Hindlimb muscle (tissue), 1 donor: ENCODE data around the gene HSPA6. TPM values are rescaled to one million over a fixed set of nuclear protein-coding genes. Genes with fewer than 3 reads are reported as not detected.
A peak's percentile ranks its signal among the peaks of the same experiment; 100 is the strongest.
"Not testable (repeated sequence)": the region's sequence is repeated elsewhere in the genome, so short reads cannot be mapped to it uniquely, and the experiment has no call there.

Experiments used
- DNase-seq: peaks from one replicate; pipeline ENCODE4 v3.0.0-alpha.2; 2013
- polyA plus RNA-seq: library from polyadenylated mRNA; unstranded; fragments of 120-200 nt; gene quantifications from one replicate; pipeline ENCODE4 v1.2.1, GENCODE V29; 2013; ENCODE audit not compliant: insufficient read length

The HSPA6 gene
- polyA plus RNA-seq, result 0.67 TPM

DNA sequence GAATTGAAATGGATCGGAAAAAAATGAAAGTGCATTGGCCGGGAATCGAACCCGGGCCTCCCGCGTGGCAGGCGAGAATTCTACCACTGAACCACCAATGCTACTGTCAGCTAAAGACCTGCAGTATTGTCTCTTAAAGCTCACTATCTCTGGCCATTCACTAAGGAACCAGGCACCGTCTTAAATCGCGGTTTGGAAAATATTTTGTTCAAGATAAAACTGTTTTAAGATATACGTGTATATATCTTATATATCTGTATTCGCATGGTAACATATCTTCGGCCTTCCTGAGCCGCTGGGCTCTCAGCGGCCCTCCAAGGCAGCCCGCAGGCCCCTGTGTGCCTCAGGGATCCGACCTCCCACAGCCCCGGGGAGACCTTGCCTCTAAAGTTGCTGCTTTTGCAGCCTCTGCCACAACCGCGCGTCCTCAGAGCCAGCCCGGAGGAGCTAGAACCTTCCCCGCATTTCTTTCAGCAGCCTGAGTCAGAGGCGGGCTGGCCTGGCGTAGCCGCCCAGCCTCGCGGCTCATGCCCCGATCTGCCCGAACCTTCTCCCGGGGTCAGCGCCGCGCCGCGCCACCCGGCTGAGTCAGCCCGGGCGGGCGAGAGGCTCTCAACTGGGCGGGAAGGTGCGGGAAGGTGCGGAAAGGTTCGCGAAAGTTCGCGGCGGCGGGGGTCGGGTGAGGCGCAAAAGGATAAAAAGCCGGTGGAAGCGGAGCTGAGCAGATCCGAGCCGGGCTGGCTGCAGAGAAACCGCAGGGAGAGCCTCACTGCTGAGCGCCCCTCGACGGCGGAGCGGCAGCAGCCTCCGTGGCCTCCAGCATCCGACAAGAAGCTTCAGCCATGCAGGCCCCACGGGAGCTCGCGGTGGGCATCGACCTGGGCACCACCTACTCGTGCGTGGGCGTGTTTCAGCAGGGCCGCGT, at the start of gene HSPA6:
Gene HSPA6 (plus strand): TSS at position 724 of the 925 bp plus-strand sequence. CDS start 119 bp downstream, at position 843.
- DNase-seq, result peak; percentile 83

DNA sequence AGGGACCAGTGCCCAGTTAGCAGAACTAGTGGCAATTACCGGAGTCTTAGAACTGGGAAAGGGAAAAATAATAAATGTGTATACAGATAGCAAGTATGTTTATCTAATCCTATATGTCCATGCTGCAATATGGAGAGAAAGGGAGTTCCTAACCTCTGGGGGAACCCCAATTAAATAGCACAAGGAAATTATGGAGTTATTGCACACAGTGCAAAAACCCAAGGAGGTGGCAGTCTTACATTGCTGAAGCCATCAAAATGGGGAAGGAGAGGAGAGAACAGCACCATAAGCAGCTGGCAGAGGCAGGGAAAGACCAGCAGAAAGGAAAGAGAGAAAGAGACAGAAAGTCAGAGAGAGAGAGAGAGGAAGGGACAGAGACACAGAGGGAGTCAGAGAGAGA, 46.6 kb upstream of the HSPA6 start:
- not testable (repeated sequence) for DNase-seq

DNA sequence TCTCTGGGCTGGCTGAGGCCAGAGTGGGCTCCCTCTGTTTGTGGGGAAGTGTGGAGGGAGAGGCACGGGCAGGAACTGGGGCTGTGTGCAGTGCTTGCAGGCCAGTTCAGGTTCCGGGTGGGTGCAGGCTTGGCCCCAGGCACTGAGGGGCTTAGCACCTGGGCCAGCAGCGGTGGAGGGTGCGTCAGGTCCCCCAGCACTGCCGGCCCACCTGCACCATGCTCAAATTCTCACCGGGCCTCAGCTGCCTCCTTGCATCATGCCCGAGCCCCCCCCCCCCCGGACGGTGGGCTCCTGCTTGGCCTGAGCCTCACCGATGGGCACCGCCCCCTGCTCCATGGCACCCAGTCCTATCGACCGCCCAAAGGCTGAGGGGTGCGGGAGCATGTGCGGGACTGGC, 45.4 kb upstream of the HSPA6 start:
- no peak for DNase-seq

DNA sequence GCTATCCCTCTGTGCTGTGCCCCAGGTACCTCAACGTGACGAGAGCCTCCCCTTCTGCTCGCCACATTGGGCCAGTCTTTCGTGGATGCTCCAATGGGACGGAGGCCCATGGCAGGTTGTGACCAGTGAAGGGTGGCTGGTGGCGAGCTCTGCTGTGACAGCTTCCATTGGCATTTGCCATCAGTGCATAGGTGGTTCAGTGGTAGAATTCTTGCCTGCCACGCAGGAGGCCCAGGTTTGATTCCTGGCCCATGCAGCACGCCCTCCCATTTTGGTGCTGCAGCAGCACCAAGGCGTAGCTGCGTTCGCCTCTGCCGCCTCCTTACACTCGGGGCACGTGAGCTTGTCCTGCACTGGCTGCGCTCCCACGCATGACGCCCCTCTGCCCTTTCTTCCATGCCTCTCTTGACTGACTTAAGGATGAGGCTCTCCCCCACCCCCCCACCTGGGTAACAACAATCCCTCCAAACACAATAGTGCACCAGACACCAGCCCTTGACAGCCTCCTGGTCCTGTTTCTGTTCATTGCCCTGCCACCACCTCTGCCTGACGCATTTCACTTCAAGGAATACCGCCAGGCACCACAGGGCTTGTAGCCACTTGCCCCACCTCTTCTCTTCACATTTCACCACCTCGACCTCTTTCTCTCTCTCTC, 43.8 kb upstream of the HSPA6 start:
- DNase-seq, result no peak

DNA sequence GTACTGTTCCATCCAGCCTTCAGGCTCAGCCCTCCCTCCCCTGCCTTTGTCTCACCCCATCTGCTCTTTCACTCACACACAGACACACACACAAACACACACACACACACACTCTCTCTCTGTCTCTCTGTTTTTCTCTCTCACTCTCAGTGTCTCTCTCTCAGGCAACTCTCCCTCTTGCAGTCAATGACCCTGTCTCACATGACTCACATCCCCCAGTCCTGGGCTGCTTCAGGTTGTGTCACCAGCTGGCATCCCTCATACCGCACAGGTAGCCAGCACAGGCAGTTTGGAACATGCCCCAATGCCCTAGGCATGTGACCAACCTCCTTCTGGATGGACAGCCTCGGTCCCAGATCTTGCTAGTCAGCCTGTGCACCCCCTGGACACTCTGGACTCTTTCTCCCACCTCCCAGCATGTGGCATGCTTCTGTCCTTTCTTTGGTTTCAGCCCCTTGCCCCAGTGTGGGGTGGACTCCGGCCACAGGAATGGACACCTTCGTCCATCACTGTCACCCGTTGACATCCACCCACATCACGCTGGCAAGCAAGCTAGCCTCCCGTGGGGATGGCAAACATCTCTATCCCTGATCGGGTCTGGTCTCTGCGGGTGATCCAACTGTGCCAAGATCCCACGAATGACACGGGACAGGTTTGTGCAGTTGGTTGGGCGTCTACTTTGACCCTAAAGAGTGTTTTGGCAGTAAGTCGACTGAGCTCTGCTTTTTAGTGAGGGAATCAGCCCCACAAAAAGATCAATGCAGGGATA, 42.5 kb upstream of the HSPA6 start:
- no peak for DNase-seq

DNA sequence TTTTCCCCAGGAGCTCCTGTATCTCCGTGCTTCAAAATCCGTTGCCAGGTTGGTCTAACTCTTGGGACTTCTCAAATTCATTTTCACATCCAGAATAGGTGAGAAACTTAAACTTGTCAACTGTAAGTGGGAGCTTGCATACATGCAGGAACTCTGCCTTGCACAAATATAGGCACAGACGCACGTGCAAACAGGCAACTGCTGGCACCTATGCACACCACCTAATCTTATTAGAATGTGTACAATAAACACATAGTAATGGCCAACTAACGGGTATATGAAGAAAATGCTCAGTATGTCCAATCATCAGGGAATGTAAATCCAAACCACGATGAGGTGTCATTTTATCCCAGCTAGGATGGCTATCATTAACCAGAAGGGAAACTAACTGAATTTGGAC, 41.7 kb upstream of the HSPA6 start:
- DNase-seq, result no peak

DNA sequence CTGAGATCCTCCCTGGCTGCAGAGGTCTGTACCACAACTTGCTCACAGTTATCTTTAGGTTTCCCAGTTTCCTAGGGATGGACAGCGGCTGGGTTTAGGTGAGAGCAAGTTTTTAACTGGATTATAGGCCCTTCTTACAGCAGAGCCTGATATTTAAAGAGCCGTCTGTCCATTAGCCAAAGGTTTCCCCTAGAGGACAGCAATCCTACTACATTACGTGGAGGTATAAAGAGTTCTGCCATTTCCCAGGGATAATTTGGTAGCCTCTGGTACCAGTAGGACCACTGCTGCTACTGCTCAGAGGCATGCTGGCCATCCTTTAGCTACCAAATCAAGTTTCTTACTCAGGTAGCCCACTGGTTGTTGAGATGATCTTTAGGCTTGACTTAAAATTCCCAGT, 41.0 kb upstream of the HSPA6 start:
- no peak for DNase-seq

DNA sequence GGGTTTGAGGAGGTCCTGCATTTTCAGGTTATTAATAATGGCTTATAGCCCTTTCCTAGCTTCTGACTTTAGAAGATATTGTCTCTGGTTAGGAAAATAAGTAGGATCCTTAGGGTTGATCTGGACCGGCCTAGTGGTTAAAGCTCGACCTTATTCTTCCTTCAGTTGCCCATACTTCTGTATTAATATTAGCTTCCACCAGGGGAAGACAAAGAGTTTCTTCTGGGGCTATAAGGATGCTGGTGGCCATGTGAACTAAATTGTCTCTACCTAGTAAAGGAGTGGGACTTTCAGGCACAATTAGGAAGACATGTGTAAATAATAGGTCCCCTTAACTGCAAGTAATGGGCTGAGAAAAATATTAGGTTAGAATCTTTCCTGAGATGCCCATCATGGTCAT, 39.7 kb upstream of the HSPA6 start:
- DNase-seq, result no peak

DNA sequence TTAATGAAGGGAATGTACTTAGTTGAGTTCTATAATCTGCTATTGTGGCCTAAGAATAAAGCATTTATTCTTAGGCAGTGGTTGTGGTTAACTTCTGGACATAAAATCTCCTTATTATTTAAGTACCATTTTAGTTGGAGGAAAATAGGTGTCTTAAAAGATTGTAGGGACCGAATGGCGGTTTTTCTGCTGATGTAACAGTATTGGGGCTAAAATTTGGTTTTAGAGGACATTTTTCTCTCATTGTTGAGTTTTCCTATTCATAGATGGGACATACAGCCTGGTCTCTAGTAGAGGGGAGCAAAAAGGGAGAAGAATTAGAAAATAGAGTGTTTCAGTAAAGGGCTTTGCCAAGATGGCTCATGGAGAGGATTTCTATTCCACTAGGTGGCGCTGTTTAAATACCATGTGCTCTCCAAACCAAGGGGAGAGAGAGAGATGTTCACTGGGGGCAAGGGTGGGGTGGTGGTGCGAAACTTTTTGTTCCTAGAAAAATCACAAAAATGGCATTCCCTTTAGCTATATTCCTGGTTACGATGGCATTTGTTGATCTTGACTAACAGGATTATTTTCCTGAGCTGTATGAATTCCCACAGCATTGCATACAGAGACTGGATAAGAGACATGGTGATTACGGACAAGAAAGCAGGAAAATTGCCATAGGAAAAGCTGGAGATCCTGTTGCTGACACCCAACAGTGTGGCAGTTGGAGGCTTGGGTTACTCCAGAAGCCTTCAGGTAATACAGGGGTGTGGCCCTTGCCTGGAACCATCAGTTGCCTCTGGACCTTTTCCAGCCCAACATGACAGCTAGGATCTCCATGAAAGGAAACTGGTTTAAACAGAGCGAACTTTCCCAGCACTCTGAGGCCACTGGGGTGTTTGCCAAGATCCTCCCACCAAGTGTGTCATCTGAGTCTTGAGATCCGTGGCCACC, 37.3 kb upstream of the HSPA6 start:
- no peak for DNase-seq

DNA sequence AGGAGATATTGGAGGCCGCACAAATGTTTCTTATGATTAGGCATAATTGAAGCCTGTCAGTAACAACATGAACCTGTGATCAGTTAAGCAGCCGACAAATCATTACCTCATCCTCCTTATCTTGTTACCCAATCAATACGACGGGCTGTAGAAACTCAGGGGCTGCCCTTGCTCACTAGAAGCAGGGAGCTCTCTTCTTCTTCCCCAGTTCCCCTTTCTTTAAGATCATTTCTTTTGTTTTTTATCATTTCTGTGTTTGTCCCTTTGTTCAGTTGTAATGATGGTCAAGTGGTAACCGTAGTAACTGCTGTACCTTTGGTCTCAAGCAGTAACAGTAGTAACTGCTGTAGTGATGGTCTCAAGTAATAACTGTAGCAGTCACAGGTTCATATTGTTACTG, 32.9 kb upstream of the HSPA6 start:
- no peak for DNase-seq

DNA sequence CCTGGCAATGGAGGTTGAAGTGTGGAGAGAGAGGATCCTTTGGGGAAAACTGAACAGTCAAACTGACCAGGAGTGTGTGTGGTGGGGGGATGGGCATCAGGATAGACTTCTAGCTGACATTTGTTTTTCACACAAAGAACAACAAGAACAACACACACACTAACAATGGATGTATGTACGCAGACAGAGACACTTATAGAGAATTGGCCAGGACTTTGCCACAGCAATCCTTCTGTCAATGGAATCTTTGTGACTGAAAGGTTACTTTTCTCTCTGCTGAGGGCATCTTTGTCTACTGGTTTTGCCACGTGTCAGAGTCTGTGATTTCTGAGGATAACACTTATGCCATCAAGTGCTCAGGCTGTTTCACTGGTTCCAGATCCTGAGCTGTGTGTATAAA, 31.5 kb upstream of the HSPA6 start:
- DNase-seq, result no peak

DNA sequence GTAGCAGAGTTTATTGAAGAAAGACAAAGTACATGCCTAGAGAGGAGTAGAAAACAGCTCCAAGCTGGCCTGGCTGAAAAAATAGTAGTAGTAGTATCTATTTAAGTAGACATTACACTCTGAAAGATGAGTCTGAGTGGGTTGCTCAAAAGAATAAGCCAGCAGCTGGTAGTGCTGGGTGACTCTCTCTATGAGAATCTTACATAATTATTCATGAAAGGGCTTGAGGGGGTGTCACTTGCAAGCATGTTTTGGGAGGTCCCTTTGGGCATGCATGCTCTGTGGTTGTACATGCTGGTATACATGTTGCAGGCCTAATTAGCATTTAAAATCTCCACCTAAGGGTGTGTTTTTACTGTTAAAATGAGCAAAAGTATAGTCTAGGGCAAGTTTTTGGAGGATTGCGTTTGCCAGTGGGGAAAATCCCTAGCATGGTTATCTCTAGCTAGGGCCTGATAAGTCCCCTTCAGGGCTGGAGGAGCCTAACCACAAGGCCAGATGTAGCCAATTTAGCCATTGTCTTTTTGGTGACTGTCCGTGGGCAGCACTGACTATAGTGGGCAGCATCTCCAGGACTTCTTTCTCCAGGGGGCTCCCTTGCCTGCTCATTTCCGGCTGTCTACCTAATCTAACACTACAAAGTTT, 30.1 kb upstream of the HSPA6 start:
- DNase-seq, result no peak

DNA sequence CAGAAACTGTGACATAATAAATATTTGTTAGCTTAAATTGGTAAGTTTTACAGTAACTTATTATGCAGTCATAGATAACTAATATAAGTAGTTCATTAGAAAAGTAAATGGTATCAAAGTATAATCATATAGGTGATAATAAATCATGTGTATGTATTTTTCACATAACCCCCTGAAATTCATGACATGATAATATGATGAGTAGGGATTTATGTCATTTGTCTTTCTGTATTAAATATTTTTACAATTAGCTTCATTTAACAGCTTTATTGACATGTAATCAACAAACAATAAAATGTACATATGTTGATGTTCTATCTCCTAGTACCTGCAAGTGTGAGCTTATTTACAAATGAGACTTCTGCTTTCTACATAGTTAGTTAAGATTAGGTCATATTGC, 28.9 kb upstream of the HSPA6 start:
- no peak for DNase-seq

DNA sequence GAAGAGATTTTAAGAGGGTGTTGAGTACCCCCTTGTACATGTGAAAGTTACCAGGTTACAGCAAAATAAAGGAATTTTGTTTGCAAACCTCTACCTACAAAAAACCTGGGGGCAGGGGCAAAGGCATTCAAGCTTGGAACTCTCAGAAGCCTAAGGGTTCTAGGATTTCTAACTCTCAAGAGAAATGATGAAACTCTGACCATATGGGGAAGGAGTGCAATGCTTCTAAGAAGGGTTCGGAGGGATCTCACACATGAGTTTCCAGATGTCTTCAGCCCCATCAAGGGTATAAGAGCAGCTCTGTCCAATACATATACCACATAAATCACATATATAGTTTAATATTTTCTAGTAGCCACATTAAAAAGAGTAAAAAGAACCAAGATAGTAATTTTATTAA, 26.4 kb upstream of the HSPA6 start:
- no peak for DNase-seq

DNA sequence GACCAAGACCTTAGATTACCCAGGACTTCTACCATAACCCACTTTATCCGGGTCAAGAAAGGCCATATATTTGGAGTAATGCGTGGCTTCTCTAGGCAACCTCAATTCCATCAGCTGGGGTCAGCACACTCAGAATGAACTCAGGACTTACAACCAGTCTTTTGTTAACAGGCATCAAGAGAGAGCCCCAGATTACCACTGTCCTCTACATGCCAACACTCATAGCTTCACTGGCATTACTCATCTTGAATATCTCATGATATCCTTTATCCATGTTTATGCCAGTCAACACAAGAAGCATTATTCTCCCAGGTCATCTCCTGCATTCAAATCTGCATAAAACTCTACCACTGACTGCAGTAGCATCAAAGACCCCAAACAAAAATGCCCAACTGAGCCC, 25.7 kb upstream of the HSPA6 start:
- DNase-seq, result no peak

DNA sequence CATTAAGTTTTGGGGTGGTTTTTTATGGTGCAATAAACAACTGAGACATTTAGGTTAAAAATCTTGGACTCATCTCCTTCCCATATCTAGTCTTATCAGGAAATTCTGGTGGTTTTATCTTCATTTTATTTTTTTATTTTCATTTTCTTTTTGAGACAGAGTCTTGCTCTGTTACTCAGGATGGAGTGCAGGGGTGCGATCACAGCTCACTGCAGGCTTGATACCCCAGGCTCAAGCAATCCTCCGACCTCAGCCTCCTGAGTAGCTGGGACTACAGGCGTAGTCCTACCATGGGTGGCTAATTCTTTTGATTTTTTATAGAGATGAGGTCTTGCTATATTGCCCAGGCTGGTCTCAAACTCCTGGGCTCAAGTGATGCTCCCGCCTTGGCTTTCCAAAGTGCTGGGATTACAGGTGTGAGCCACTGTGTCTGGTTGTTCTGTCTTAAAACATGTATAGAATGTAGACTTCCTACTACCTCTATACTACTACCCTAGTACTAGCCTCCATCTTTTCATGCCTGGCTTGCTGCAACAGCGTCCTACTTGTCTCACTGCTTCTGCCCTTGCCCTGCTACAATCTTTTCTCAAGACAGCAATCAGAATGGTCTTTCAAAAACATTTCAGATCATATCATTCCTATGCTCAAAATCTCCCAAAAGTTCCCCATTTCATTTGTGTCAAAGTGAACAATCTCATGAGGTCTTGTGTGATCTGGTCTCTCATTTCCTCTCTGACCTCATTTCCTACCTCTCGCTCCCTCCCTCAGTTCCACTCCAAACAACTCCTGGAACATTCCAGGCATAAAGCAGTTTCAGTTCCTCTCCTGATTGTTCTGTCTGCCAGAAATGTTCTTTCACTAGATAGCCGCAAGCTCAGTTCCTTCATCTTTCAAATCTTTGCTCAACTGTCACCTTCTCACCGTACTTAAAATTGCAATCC, 25.0 kb upstream of the HSPA6 start:
- DNase-seq, result peak; percentile 23

DNA sequence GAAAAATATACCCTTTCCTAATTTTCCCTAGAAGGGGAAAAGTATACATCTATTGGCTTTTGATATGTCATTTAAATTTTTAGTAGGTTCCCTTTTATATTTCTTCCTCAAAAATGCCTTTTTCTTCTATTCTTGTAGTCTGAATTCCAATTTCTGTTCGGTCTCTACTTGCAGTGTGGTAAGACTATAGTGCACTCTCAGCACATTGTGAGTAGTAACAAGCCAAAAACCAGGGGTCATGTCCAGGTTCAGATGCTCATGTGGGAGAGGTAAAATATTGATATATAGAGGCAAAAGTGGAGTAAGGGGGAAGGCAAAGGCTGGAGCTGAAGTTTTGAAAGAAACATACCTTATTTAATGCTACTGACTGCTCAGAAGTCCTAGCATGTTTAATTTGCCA, 23.1 kb upstream of the HSPA6 start:
- no peak for DNase-seq

DNA sequence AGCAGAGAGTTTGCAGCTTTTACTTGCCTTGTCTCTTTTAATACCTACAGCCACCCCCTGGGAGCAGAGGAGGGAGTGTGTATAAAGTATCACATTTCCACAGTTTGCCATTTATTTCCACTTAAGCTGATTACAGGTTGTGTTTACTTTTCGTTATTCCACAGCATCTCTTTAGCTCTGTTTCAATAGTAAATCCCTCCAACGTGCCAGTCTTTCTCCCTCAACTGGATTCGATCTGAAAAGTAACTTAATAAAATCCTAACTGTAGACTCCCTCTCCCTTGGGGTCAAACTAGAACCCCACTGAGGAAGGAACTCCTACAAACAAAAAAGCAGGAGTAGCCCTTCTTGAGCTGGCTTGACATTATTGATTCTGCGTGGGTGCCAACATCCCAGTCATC, 22.2 kb upstream of the HSPA6 start:
- no peak for DNase-seq

DNA sequence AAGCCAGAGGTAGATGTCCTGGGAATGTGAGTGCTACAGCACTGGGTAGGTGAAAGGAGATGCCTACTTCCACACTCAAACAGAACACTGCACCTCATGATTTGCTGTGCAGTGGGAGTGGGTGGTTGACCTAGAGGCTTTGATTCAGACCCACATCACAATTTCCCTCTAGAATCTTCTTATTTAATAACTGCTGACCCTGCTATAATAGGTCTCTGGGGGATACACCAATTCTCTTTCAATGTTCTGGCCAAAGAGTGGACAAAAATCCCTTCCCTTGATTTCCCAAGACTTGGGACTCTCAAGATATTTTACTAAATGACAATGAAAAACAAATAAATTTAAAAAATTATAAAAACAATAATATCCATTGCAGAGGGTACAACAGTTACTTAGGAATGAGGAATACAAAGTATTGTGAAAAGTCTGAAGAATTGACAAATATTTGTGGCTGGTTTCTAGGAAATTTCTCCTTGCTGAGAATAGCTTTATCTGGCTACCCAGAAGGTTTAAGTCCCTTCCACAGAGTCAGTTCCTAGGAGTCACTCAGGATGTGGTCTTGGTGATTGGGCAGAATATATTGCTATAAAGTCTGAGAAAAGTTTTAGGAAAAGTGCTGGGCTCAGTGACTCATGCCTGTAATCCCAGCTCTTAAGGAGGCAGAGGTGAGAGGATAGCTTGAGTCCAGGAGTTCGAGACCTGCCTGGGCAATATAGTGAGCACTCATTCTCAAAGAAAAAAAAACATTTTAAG, 21.5 kb upstream of the HSPA6 start:
- no peak for DNase-seq

DNA sequence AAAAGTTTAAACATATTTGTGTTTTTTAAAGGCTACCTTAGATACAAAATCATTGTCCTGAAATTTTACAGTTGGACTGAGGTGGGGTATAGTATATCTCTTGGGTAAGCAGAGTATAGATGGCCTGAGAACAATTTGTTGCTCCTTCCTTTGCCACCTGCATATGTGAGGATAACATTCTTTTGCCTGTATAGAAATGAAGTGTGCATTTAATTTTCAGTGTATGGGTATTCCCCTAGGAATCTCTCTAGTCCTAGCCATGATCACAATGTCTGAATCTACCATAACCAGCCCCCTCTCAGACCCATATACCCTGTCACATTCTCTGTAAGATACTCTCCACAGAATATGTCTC, 21.0 kb upstream of the HSPA6 start:
- no peak for DNase-seq
